Activated naive CD4-positive, alpha-beta T cell treated with anti-CD3 and anti-CD28 coated beads, Interleukin-2, amount 50 U/mL, for 24 hours (primary cell): ENCODE results near the gene ASB4.
"Not testable (repeated sequence)": the region's sequence is repeated elsewhere in the genome, so short reads cannot be mapped to it uniquely, and the experiment has no call there.

ENCODE experiments used
- H3K27ac Mint-ChIP-seq: one replicate; pipeline ENCODE4 v1.8.0; 2021; ENCODE audit warnings: mild to moderate bottlenecking, mixed read lengths
- H3K27me3 Mint-ChIP-seq: one replicate; pipeline ENCODE4 v1.8.0; 2021; ENCODE audit warnings: mixed read lengths
- H3K36me3 Mint-ChIP-seq: one replicate; pipeline ENCODE4 v1.8.0; 2021; ENCODE audit warnings: mixed read lengths
- H3K4me1 Mint-ChIP-seq: one replicate; pipeline ENCODE4 v1.8.0; 2021; ENCODE audit warnings: mixed read lengths
- H3K4me3 Mint-ChIP-seq: one replicate; pipeline ENCODE4 v1.8.0; 2021; ENCODE audit warnings: mild to moderate bottlenecking, mixed read lengths
- H3K9me3 Mint-ChIP-seq: one replicate; pipeline ENCODE4 v1.8.0; 2021; ENCODE audit warnings: mixed read lengths

ASB4 gene

GRCh38 chr7:95485391-95486123 lies at the start of gene ASB4:
Gene ASB4, plus strand, starts transcription at chr7:95485943. Its CDS starts 29 bp downstream, at chr7:95485972.
- Mint-ChIP-seq H3K27ac (no peak within 1 kb of the TSS), H3K4me3 (no peak within 1 kb of the TSS), H3K4me1 (no peaks in the 10 kb centered on the region), H3K27me3 (peaks cover 2% of the 10 kb centered on the region), H3K36me3 (no peaks in the 10 kb centered on the region), H3K9me3 (no peaks in the 10 kb centered on the region)

GRCh38 chr7:95436407-95436806 lies 49.3 kb upstream of the ASB4 start:
- Mint-ChIP-seq H3K27me3 (peaks cover 9% of the 10 kb centered on the region), H3K27ac (no peak overlapping the region), H3K4me1 (peaks cover 9% of the 10 kb centered on the region), H3K36me3 (peaks cover 2% of the 10 kb centered on the region), H3K9me3 (no peaks in the 10 kb centered on the region), H3K4me3 (no peak overlapping the region)

GRCh38 chr7:95440394-95441038 lies 45.2 kb upstream of the ASB4 start:
- H3K27ac Mint-ChIP-seq, result no peak overlapping the region
- no peaks in the 10 kb centered on the region for H3K4me1 Mint-ChIP-seq
- H3K4me3 Mint-ChIP-seq, result no peak overlapping the region
- no peaks in the 10 kb centered on the region for H3K36me3 Mint-ChIP-seq
- no peaks in the 10 kb centered on the region for H3K27me3 Mint-ChIP-seq
- no peaks in the 10 kb centered on the region for H3K9me3 Mint-ChIP-seq

- no peak overlapping the region for H3K27ac Mint-ChIP-seq
- H3K9me3 Mint-ChIP-seq, result no peaks in the 10 kb centered on the region
- H3K27me3 Mint-ChIP-seq, result no peaks in the 10 kb centered on the region
- H3K4me3 Mint-ChIP-seq, result no peak overlapping the region
- H3K36me3 Mint-ChIP-seq, result no peaks in the 10 kb centered on the region
- no peaks in the 10 kb centered on the region for H3K4me1 Mint-ChIP-seq
These were observed 44.5 kb upstream of the ASB4 start for GRCh38 chr7:95441042-95441823.

GRCh38 chr7:95444796-95445195 lies 40.9 kb upstream of the ASB4 start:
- Mint-ChIP-seq H3K27ac (no peak overlapping the region), H3K9me3 (no peaks in the 10 kb centered on the region), H3K27me3 (no peaks in the 10 kb centered on the region), H3K4me3 (no peak overlapping the region), H3K36me3 (no peaks in the 10 kb centered on the region), H3K4me1 (no peaks in the 10 kb centered on the region)

- H3K36me3 Mint-ChIP-seq, result no peaks in the 10 kb centered on the region
- H3K4me3 Mint-ChIP-seq, result no peak overlapping the region
- no peak overlapping the region for H3K27ac Mint-ChIP-seq
- H3K27me3 Mint-ChIP-seq, result no peaks in the 10 kb centered on the region
- H3K4me1 Mint-ChIP-seq, result no peaks in the 10 kb centered on the region
- no peaks in the 10 kb centered on the region for H3K9me3 Mint-ChIP-seq
These were observed 39.1 kb upstream of the ASB4 start for GRCh38 chr7:95446618-95447017.

GRCh38 chr7:95454438-95455045 lies 31.2 kb upstream of the ASB4 start:
- no peaks in the 10 kb centered on the region for H3K4me1 Mint-ChIP-seq

GRCh38 chr7:95457947-95458346 lies 27.8 kb upstream of the ASB4 start:
- peaks cover 7% of the 10 kb centered on the region for H3K9me3 Mint-ChIP-seq
- H3K4me1 Mint-ChIP-seq, result no peaks in the 10 kb centered on the region
- H3K36me3 Mint-ChIP-seq, result peaks cover 3% of the 10 kb centered on the region
- H3K4me3 Mint-ChIP-seq, result no peak overlapping the region
- H3K27ac Mint-ChIP-seq, result no peak overlapping the region
- H3K27me3 Mint-ChIP-seq, result peaks cover 10% of the 10 kb centered on the region

More at GRCh38 chr7:95454438-95455045, 31.2 kb upstream of the ASB4 start:
- Mint-ChIP-seq H3K4me3 (no peak overlapping the region), H3K27me3 (peaks cover under 1% of the 10 kb centered on the region), H3K36me3 (no peaks in the 10 kb centered on the region), H3K9me3 (peaks cover 7% of the 10 kb centered on the region), H3K27ac (no peak overlapping the region)

- H3K27ac Mint-ChIP-seq, H3K27me3 Mint-ChIP-seq, H3K4me1 Mint-ChIP-seq, H3K36me3 Mint-ChIP-seq, H3K4me3 Mint-ChIP-seq, H3K9me3 Mint-ChIP-seq: not testable (repeated sequence)
These were observed 25.1 kb upstream of the ASB4 start for GRCh38 chr7:95460653-95461052.

- Mint-ChIP-seq H3K4me3 (no peak overlapping the region), H3K36me3 (no peaks in the 10 kb centered on the region), H3K9me3 (no peaks in the 10 kb centered on the region), H3K4me1 (peaks cover 19% of the 10 kb centered on the region), H3K27me3 (no peaks in the 10 kb centered on the region), H3K27ac (no peak overlapping the region)
These were observed 17.7 kb upstream of the ASB4 start for GRCh38 chr7:95467912-95468607.

GRCh38 chr7:95469187-95469586 lies 16.6 kb upstream of the ASB4 start:
- H3K27ac Mint-ChIP-seq, result no peak overlapping the region
- H3K9me3 Mint-ChIP-seq, result no peaks in the 10 kb centered on the region
- no peaks in the 10 kb centered on the region for H3K27me3 Mint-ChIP-seq
- peaks cover 19% of the 10 kb centered on the region for H3K4me1 Mint-ChIP-seq
- H3K4me3 Mint-ChIP-seq, result no peak overlapping the region
- H3K36me3 Mint-ChIP-seq, result no peaks in the 10 kb centered on the region

- Mint-ChIP-seq H3K4me3 (no peak overlapping the region), H3K9me3 (no peaks in the 10 kb centered on the region), H3K27ac (no peak overlapping the region), H3K36me3 (no peaks in the 10 kb centered on the region), H3K27me3 (no peaks in the 10 kb centered on the region), H3K4me1 (peaks cover 19% of the 10 kb centered on the region)
These were observed 15.9 kb upstream of the ASB4 start for GRCh38 chr7:95469848-95470247.

- H3K36me3 Mint-ChIP-seq, result no peaks in the 10 kb centered on the region
- H3K27ac Mint-ChIP-seq, result no peak overlapping the region
- H3K4me1 Mint-ChIP-seq, result peaks cover 19% of the 10 kb centered on the region
- H3K27me3 Mint-ChIP-seq, result no peaks in the 10 kb centered on the region
- H3K4me3 Mint-ChIP-seq, result no peak overlapping the region
- H3K9me3 Mint-ChIP-seq, result no peaks in the 10 kb centered on the region
These were observed 15.3 kb upstream of the ASB4 start for GRCh38 chr7:95470452-95470851.

GRCh38 chr7:95471071-95471470 lies 14.7 kb upstream of the ASB4 start:
- H3K27me3 Mint-ChIP-seq, result no peaks in the 10 kb centered on the region
- no peaks in the 10 kb centered on the region for H3K36me3 Mint-ChIP-seq
- no peak overlapping the region for H3K4me3 Mint-ChIP-seq
- no peaks in the 10 kb centered on the region for H3K9me3 Mint-ChIP-seq
- H3K27ac Mint-ChIP-seq, result no peak overlapping the region
- peaks cover 19% of the 10 kb centered on the region for H3K4me1 Mint-ChIP-seq

GRCh38 chr7:95472581-95473161 lies 13.1 kb upstream of the ASB4 start:
- H3K4me3 Mint-ChIP-seq, result no peak overlapping the region
- no peaks in the 10 kb centered on the region for H3K9me3 Mint-ChIP-seq
- H3K36me3 Mint-ChIP-seq, result no peaks in the 10 kb centered on the region
- peaks cover 23% of the 10 kb centered on the region for H3K4me1 Mint-ChIP-seq
- no peak overlapping the region for H3K27ac Mint-ChIP-seq
- peaks cover 1% of the 10 kb centered on the region for H3K27me3 Mint-ChIP-seq
